ENCODE data around the gene MAPK13.
"Not testable (repeated sequence)": the region's sequence is repeated elsewhere in the genome, so short reads cannot be mapped to it uniquely, and the experiment has no call there.

MAPK13 gene

GRCh38 chr6:36129941-36130666 is at the start of gene MAPK13:
MAPK13 (plus strand) TSS chr6:36130513; CDS start chr6:36130583, 70 bp downstream.
- DNase-seq, result no peak

- no peak for DNase-seq
Measured at GRCh38 chr6:36082318-36082717, 48.0 kb upstream of the MAPK13 start.

- no peak for DNase-seq
Measured at GRCh38 chr6:36083446-36083845, 46.9 kb upstream of the MAPK13 start.

GRCh38 chr6:36088204-36088603 is 42.1 kb upstream of the MAPK13 start:
- DNase-seq, result not testable (repeated sequence)

GRCh38 chr6:36089048-36089447 is 41.3 kb upstream of the MAPK13 start:
- DNase-seq, result no peak

- DNase-seq, result no peak
Measured at GRCh38 chr6:36094238-36094637, 36.1 kb upstream of the MAPK13 start.

GRCh38 chr6:36094753-36095496 is 35.4 kb upstream of the MAPK13 start:
- no peak for DNase-seq

GRCh38 chr6:36095497-36096391 is 34.6 kb upstream of the MAPK13 start:
- no peak for DNase-seq

- DNase-seq, result no peak
Measured at GRCh38 chr6:36098253-36098919, 31.9 kb upstream of the MAPK13 start.

GRCh38 chr6:36098920-36099647 is 31.2 kb upstream of the MAPK13 start:
- DNase-seq, result no peak

GRCh38 chr6:36099869-36100483 is 30.3 kb upstream of the MAPK13 start:
- DNase-seq, result no peak

- no peak for DNase-seq
Measured at GRCh38 chr6:36101691-36102090, 28.6 kb upstream of the MAPK13 start.

GRCh38 chr6:36102853-36103252 is 27.5 kb upstream of the MAPK13 start:
- no peak for DNase-seq

- DNase-seq, result no peak
Measured at GRCh38 chr6:36104836-36105235, 25.5 kb upstream of the MAPK13 start.

- no peak for DNase-seq
Measured at GRCh38 chr6:36109092-36109491, 21.2 kb upstream of the MAPK13 start.

- DNase-seq, result no peak
Measured at GRCh38 chr6:36110050-36110449, 20.3 kb upstream of the MAPK13 start.

- DNase-seq, result no peak
Measured at GRCh38 chr6:36110863-36111262, 19.4 kb upstream of the MAPK13 start.

- no peak for DNase-seq
Measured at GRCh38 chr6:36111526-36111925, 18.8 kb upstream of the MAPK13 start.

GRCh38 chr6:36113049-36113448 is 17.3 kb upstream of the MAPK13 start:
- no peak for DNase-seq

GRCh38 chr6:36113703-36114102 is 16.6 kb upstream of the MAPK13 start:
- DNase-seq, result no peak

GRCh38 chr6:36114798-36115408 is 15.4 kb upstream of the MAPK13 start:
- DNase-seq, result no peak

All from NCI-H2107 (cell line).